ENCODE data around the gene RAD51B.

Gene RAD51B

DNA sequence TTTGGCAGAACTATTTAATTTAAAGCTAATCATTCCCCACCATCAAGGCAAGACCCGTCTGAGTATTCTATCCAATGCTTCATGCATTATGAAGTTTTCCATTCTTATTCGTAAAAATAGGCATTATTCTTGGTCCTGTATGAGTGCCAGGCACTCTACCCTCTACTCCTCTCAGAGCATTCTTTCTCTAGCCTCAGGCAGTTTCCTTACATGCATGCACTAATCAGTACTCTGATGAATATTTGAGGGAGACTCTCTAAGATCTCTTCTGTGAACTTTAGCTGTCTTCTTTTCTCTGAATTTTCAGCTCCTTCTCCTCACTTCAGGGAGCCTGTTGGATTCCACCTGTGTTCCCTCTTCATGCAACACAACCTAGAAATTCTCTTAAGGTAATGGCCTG lies 334.7 kb downstream of the RAD51B start:
- no peak for DNase-seq

DNA sequence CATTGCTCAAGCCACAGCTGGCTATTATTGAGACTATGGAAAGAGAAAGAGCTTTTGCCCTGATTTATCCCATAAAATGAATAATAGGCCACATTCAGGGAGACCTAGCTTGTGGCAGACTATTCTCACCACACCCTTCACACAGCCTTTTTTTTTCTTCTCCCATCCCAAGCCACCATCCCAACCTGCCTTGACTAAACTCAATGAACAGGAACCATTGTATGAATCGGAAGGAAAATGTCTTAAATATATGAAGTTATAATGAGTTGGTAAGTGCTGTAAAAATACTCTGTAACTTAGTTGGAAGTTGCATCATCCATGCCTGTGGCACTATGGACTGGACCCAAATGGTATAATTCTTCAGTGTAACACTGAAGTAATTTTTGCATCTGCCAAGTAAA lies 338.4 kb downstream of the RAD51B start:
- DNase-seq: no peak

DNA sequence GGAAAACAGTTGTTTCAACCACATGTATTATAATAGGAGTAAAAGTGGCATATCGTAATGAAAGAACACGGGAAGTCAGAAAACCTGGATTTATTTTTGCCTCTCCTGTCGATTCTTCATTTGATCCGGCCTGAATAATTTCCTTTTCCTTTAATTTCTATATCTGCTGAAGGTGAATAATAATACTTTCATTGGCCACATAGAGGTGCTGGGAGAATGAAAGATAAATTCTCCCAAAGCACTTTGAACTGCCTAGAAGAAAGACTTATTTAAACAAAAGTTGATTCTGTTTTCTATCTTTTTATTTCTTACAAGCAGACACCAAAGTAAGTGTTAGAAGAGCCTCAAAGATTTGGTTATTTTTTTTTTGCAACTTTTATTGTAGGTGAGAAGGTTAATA lies 339.1 kb downstream of the RAD51B start:
- DNase-seq: no peak

DNA sequence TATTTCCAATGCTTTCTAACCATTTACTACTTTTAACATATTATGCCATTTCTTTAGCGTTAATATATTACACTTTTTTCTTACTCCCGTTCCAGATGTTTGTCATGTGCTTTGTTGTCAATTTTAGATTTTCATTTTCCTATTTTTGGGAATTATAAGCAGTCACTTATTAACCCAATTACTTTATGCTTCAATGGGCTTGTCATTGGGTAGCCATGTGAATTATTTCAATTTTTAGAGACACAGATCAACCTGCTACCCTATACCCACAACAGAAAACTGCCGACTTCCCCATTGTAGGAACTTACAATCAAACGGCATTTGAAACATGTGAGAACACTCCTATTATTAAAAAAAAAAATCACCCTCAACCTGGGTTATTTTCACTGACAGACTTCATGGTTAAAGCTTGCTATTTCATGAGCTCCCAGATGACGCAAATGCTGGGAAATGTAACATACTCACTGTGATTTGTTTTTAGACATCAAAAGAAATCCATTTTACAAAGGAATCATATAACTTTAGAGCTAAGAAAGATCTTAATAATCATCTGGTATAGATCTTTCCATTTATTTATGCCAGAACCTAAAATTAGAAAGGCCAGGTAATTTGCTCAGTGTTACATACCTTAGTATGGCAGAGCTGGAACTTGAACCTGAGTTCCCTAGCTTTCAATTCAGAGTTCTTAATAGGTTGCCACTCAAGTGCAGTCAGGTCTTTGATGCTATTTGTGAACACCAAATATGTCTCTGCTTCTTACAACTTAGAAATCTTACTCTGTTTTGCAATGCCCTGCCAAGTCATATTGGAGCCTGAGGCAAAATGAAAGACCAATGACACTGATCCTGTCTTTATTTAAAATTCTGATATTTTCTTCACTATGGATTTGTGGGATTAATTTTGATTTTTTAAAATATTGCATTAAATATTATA lies 340.4 kb downstream of the RAD51B start:
- no peak for DNase-seq

DNA sequence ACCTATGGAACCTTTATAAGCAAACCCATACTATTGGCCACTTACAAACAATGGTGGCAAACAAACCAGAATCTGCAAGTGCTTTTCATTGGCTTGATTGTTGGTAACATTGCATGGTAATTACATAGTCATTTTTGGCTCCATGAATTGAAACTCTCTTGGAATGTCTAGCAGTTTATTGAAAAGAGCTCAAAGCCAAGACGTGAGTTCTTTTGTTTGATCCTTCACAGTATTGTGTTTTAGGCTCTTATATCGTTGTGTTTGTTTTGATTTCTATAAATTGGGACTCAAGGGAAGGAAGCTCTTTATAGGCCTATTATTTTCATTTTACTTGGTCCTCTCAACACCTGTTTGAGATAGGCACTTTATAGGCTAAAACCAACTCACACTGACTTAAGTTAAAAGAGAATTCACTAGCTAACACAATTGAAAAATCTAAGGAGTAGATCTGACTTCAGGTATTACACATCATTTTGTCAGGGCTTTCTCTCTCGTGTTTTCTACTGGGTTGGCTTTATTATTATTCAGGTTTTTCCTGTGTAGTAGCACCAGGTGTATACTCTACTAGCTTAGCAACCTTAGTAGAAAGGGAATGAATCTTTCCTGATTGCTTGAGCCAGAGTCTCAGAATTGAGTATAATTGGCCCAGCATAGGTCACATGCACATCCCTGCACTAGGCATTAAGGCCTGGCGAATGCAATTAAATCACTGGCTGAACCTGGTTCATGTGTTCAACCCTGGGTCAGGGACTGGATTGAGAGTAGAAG lies 341.4 kb downstream of the RAD51B start:
- DNase-seq: no peak

DNA sequence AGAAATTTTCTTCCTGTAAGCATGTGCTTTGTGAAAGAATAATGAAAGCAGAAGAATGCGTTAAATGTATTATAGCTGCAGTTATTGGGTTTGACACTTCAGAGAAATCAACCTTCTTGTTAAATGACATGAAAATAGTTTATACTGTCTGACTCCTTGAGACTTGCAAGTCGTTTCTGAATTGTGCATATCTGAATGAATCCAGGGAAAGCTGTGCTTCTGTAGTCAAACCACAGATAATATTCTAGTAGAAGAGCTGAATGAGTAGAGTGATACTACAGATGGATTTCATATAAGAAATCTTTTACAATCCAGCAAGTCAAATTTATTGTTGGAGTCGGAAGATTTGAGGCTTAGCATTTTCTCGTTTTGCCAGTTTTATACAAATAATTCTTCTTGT lies 343.3 kb downstream of the RAD51B start:
- DNase-seq: no peak

DNA sequence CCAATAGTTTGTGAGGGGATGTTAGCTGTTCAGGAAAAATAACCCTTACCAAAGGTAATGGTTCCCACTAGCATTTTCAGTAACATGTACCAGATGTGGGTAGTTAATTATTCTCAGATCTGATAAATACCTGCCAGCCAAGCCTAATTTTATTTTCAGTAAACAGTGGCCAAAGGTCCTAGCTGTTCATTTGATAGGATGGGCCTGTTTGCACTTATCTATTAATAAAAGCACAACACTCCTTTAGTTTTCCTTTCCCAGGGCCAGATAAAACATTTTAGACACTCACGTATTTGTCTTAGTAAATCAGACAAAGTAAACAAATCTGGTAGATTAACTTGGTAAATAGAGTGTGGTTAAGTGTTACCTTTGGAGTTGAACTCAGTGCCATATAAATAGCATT lies 345.1 kb downstream of the RAD51B start:
- DNase-seq: no peak

DNA sequence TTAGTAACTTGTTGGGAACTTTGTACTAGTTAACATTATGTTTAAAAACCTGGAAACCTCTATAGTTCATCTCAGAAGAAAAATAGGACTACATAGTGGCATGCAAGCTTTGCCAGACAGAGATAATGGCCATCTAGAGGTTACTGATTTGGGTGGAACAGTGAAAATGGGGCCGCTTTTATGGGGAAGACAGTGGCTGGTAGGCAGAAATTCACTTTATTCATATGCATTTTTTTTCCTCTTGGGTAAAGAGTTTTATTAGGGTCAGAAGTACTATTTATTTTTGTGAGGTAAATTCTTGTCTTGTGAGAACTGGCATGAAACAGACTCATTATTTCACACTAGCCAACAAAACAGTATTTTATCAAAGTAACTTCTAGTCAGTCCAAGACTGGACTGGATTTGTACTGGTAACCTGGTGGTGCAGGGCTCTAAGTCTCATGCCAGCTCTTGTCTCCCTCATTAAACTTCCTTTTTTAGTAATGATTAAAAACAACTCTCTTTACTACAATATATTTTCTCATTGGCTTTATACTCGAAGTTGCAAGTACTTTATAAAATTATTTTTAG lies 345.8 kb downstream of the RAD51B start:
- DNase-seq: no peak

DNA sequence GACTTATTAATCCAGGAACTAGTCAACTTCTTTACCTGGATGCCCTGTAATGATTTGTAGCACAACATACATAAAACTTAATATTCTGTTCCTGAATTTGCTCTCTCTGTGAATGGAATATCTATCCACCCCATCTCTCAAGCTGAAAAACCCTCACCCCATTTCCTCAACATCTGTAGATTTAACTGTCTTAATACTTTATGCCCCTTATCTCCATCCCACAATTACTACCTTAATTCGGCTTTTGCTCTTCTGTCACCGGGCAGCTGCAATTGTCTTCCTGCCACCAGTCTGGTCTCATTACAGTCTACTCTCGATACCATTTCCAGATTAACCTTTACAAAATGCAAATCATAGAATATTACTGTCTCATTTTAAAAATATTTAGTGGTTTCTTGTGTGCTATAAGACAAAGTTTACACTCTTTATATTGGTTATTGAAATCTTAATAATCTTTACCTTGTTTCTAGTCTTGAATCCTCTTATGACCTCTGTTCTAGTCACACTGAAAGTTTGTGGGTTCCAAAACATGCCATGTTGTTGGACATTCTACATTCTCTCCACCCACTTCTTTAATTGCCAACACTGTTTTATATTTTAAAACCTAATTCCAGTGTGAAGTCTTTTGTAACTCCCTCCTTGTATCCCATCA lies 347.3 kb downstream of the RAD51B start:
- no peak for DNase-seq

DNA sequence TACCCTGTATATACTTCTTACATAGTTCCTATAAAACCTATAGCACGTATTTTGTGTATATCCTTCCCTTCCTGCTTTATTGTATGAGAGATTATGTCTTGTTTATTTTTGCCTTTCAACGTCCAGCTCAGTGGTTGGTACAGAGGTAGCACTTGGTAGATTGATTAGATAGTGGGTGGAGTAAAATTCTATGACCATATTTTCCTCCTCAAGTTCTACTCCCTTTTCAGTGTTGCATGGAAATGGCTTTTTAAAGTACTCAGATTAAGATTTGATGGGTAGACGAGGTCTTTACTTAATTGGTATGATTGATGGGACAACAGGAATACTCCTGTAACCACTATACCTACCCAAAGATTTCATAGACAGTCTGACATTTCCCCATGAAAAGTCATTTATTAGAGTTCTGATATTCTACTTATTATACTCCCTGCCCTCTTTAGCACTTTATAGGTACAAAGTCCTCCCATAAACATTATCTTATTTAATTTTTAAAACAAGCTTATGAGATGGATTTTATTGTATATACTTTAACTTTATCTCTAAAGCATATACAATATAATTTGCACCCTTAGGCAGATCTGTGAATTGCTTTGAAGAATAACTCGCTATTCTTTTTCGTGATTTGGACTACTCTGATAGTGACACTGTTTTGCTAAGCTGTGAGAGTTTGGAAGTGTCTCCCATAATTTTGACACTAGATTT lies 348.0 kb downstream of the RAD51B start:
- DNase-seq: no peak

DNA sequence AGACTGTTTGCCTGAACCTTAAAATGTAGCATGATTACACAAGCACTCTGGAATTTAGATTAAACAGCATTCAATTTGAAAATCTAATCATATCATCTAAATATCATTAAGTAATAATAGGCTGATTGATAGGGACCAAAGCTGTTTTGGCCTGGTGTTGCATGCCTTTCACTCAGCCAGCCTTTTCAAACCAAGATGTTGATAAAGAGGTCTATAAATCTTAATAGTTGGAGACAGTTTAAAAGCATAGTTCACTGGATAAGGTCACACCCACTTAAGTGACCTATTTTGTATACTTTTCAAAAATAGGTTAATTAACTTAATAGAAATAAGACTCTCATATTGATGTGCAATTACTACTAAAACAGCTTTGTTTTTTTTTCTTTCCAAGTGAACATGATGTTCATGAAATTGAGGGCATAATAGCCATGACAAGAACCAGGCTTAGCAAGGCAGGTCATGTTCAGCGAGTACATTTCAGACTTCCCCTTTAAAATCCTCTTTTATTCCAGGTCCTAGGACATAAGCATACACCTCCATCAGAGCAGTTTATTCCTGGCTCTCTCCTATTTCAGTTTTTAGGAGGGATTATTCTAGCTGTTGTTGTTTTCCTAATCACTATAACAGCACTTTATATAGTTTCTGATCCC lies 349.0 kb downstream of the RAD51B start:
- no peak for DNase-seq

DNA sequence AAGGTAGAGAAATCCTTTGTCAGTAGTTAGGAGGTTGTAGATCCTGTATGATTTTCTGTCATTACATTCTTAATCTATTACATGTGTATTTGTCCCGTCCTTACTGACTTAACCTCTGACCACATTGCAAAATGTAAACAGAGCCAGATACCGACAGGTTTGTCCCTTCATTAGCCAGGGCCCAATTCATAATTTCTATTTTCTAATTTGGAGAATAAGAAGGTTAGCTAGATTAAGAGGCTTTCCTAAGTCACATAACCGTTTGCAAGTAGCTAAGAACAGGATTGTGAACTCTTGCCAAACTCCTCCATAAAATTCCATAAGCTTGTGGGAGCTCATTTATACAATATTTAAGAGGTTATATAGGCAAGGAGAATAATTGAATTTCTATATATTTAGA lies 352.6 kb downstream of the RAD51B start:
- DNase-seq: no peak

DNA sequence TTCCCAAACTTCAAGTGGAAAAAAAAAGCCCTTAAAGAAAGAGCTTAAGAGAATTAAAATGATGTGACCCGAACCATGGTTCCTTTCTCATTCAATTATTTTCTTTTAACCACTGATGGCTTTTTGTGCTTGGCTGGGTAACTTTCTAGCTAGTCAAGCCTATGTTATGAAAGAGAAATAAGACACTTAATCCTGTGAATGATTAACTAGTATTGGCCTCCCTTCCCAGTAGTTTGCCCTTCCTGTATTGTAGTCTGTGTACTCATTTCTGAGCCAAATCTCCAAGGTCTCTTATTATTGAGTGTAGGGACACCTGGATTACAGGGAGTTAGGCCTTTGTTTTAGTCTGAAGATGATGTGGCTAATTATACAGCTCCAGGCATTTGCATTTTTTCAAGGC lies 353.0 kb downstream of the RAD51B start:
- DNase-seq: no peak

DNA sequence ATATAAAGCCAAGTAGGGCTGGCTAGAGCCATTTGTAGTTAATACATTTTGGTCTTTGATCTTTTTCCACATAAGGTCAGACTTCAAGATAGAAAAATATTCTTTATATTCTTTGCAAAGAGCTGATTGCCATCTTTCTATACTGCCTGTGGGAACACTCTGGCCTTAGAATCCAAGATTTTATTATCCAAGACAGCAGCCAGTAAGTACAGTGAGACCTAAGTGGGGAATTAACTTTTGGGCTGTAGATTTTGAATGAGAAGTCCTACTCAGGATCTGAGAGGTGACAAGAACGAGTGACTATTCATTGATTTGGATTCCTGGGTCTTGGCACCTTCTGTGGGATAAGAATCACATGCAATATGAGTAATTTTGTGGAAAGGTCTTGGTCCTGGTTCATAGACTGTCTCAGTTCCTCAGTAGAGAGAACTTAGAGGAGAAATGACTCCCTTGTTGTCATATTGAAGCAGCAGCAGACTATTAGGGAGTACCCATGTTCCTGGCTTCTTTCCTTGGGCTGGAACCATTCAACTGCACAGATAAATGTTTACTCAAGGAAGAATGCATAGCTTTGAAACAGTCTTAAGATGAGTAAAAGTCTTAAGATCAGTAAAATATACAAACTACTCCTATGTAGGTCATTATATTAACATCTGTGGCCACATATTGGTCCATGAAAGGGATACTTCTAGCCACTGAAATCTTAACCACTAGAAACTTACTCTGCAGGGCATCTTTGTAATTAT lies 353.8 kb downstream of the RAD51B start:
- DNase-seq: no peak

DNA sequence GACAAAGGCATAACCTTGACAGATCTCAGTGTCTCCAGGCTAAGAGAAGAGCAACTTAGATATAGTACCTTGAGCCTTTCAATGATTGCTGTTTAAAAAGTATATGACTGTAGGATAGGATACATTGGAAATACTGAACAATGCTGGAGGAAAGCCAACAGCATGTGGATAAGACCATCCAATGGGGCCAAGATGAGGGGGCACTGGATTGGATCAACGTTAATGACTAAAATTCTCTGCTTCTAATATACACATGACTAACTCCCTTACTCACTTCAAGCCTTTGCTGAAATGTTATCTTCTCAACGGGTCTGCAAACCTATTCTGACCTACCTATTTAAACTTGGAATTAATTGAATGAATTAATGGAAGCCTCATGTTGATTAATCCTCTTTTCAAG lies 354.9 kb downstream of the RAD51B start:
- DNase-seq: no peak

DNA sequence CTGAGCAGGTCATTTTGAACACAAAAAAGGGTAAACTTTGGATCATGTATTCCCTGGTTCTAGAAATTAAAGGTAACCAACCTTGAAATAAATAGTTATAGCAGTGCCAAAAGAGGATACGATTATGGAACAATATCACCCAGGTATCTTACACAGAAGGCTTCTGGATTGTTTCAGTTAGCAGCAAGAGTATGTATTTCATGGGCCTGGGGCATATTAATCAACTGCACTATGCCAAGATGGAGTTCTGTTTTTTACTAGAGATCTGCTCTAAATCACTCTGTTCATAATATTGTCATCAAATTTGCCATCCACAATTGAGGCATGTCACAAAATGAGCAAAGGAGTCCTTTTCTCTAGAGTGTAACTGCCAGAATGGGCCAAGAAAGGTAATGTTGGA lies 357.1 kb downstream of the RAD51B start:
- DNase-seq: no peak

DNA sequence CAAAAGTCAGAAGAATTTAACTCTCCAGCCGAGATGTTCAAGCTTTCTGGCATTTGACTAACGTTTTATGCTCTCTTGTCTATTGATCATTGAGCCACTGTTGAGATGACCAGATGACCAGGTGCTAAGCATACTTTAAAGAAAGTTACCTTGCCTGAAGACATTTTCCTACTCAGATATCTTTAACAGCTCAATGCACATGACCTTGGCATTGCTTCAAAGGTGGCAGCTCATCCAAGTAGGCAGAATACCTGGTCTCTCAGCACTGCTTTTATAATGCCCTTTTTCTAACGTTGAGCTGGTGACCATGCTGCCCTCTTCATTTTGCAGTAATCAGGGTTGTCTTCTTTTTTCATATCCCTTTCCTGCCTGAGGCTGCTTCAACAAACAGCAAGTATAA lies 358.1 kb downstream of the RAD51B start:
- no peak for DNase-seq

DNA sequence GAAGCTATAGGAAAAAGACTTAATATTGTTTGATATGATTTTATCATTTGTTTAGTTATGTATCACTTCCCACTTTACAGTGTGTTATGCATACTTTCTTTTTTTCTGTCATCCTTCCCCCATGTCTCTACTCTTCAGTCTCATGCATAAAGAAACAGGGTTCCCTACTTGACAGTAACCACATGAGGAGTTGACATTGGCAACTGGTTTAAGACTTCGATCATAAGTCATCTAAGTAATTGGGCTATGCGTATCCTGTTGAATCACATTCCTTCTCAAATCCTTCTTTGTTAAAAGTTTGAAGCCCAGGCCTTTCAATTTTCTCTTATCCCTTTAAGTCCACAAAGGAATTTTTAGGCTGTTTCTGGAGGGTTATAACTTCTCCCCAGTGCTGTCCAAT lies 358.7 kb downstream of the RAD51B start:
- no peak for DNase-seq

DNA sequence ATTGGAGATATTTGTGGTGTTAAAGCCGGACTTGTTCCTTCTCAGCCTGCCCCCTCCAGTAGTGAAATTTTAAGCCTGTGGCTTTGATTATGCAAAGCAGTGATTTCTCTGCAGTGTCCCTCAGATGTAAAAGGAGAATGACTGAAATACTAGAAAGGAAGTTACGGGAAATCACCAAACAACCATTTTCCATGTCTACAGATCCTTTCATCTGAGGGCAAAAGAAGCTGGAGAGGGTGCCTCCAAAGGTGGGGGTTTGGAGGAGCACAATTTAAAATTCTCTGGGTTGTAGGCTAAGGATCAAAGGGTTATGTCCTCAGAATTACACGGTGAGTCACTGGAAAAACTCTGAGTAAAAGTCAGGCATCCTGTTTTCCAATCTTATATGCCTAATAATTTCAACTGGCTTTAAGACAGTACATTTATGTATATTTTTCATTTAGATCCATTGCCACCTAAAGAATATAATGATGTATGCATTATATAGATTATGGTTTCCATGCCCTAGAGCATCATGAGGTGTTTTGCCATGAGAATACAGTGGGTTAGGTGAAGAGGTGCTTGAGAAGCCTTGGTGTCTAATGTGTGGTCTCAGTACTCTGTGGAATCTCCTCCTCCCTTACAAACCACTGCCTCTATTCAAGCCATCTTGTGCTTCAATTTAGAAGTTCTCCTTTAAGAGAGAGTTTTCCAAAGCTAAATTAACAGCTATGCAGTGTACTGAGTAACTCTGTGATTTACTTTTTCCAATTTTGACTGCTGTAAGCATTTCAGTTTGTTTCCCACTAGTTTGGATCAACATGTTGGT lies 362.1 kb downstream of the RAD51B start:
- no peak for DNase-seq

DNA sequence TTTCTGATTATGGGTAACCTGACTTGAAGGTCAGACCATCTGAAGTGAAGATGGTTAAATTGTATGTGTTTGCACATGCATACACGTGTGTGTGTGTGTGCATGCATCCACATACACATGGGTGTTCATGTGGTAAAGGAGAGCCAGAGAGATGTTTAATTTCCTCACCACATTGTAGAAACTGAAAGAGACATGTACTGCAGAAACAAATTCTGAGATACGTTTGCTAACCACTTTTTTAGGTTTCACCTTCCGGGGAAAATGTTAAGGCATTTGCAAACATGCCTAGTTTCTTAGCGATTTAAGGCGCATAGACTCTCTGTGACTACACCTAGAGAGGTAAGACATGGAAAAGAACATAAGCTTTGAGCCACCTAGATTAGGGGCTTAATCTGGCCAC lies 362.9 kb downstream of the RAD51B start:
- DNase-seq: no peak

Data from midbrain (tissue), 1 donor.